Mesenchymal stem cell (in vitro differentiated cells and primary cell): ENCODE measurements around the gene CFAP161.

Source experiments
- DNase-seq: peaks from one replicate; pipeline ENCODE4 v3.0.0-alpha.2; 2013
- H2AFZ ChIP-seq: one replicate; pipeline ENCODE4 v1.6.1; 2013; ENCODE audit warnings: low read depth, mild to moderate bottlenecking, control low read depth, inconsistent platforms, low read length, moderate library complexity
- H2AK5ac ChIP-seq: 2 replicates; pipeline ENCODE4 v1.6.1; 2013; ENCODE audit warnings: low read length, moderate library complexity, mild to moderate bottlenecking, inconsistent platforms; ENCODE audit not compliant: severe bottlenecking
- H2BK120ac ChIP-seq: one replicate; pipeline ENCODE4 v1.6.1; 2013; ENCODE audit warnings: low read depth, mild to moderate bottlenecking, inconsistent platforms, low read length, moderate library complexity
- H2BK12ac ChIP-seq, 2 experiments: one replicate each; pipeline ENCODE4 v1.6.1; 2013; ENCODE audit warnings: inconsistent platforms in 2 of 2, low read length in 2 of 2, mild to moderate bottlenecking in 2 of 2, moderate library complexity in 2 of 2, control low read depth in 1 of 2
- H2BK15ac ChIP-seq: one replicate; pipeline ENCODE4 v1.6.1; 2013; ENCODE audit warnings: mild to moderate bottlenecking, low read depth, inconsistent platforms; ENCODE audit not compliant: poor library complexity, severe bottlenecking
- H2BK5ac ChIP-seq: 2 replicates; pipeline ENCODE4 v1.6.1; 2013; ENCODE audit warnings: low read depth, mild to moderate bottlenecking, low read length, control low read depth, inconsistent platforms; ENCODE audit not compliant: poor library complexity, severe bottlenecking
- H3K14ac ChIP-seq, 2 experiments: one replicate each; pipeline ENCODE4 v1.6.1; 2013; ENCODE audit warnings: inconsistent platforms in 2 of 2, low read length in 2 of 2, control low read depth in 1 of 2, mild to moderate bottlenecking in 1 of 2, moderate library complexity in 1 of 2
- H3K18ac ChIP-seq, 2 experiments: one replicate each; pipeline ENCODE4 v1.6.1; 2013; ENCODE audit warnings: inconsistent platforms in 2 of 2, low read length in 2 of 2, control low read depth in 1 of 2, low read depth in 1 of 2, mild to moderate bottlenecking in 1 of 2
- H3K23ac ChIP-seq, 2 experiments: one replicate each; pipeline ENCODE4 v1.6.1; 2013; ENCODE audit warnings: inconsistent platforms in 2 of 2, low read length in 2 of 2, mild to moderate bottlenecking in 2 of 2, moderate library complexity in 2 of 2, control low read depth in 1 of 2
- H3K27ac ChIP-seq: 2 replicates; pipeline ENCODE4 v1.5.1; 2013; ENCODE audit warnings: mild to moderate bottlenecking, moderate library complexity, low read length, control low read depth, inconsistent platforms; ENCODE audit not compliant: poor library complexity, severe bottlenecking
- H3K27me3 ChIP-seq, 2 experiments: 2 replicates each; pipeline versions ENCODE4 v1.6.1 to v1.7.0; 2013; ENCODE audit warnings: low read length in 2 of 2, mild to moderate bottlenecking in 2 of 2, moderate library complexity in 2 of 2, control low read depth in 1 of 2, inconsistent platforms in 1 of 2; ENCODE audit not compliant: control insufficient read depth in 1 of 2, insufficient read depth in 1 of 2
- H3K36me3 ChIP-seq, 2 experiments: 2 replicates each; pipeline versions ENCODE4 v1.6.1 to v1.7.0; 2013; ENCODE audit warnings: low read length in 2 of 2, control low read depth in 1 of 2, inconsistent platforms in 1 of 2, low read depth in 1 of 2, mild to moderate bottlenecking in 1 of 2; ENCODE audit not compliant: insufficient read depth in 2 of 2, control insufficient read depth in 1 of 2
- H3K4ac ChIP-seq, 2 experiments: one replicate each; pipeline ENCODE4 v1.6.1; 2013; ENCODE audit warnings: inconsistent platforms in 2 of 2, low read length in 2 of 2, mild to moderate bottlenecking in 2 of 2, moderate library complexity in 2 of 2, control low read depth in 1 of 2, low read depth in 1 of 2
- H3K4me1 ChIP-seq: 2 replicates; pipeline ENCODE4 v1.6.1; 2013; ENCODE audit warnings: low read depth, low read length, control low read depth; ENCODE audit not compliant: control insufficient read depth, insufficient read depth
- H3K4me2 ChIP-seq: 2 replicates; pipeline ENCODE4 v1.6.1; 2013; ENCODE audit warnings: low read length, mild to moderate bottlenecking, inconsistent platforms; ENCODE audit not compliant: poor library complexity, severe bottlenecking
- H3K4me3 ChIP-seq, 2 experiments: 2 replicates each; pipeline versions ENCODE4 v1.5.1 to v1.7.0; 2013; ENCODE audit warnings: low read length in 2 of 2, mild to moderate bottlenecking in 2 of 2, control low read depth in 1 of 2, low read depth in 1 of 2; ENCODE audit not compliant: insufficient read depth in 1 of 2
- H3K79me1 ChIP-seq: replicated peaks from 2 replicates; pipeline ENCODE4 v1.6.1; 2013; ENCODE audit warnings: mild to moderate bottlenecking, control low read depth, low read length, inconsistent platforms; ENCODE audit not compliant: poor library complexity, severe bottlenecking
- H3K9ac ChIP-seq: 2 replicates; pipeline ENCODE4 v1.7.0; 2013; ENCODE audit warnings: mild to moderate bottlenecking, low read length, moderate library complexity
- H3K9me3 ChIP-seq: 2 replicates; pipeline ENCODE4 v1.7.0; 2013; ENCODE audit warnings: mild to moderate bottlenecking, low read length; ENCODE audit not compliant: control insufficient read depth
- H4K8ac ChIP-seq: one replicate; pipeline ENCODE4 v1.6.1; 2013; ENCODE audit warnings: inconsistent platforms, mild to moderate bottlenecking, low read length, moderate library complexity
- H4K91ac ChIP-seq: one replicate; pipeline ENCODE4 v1.6.1; 2013; ENCODE audit warnings: mild to moderate bottlenecking, low read length, inconsistent platforms
- WGBS: methylation state at CpG from one replicate; pipeline ENCODE4 v1.1.7; 2013; ENCODE audit warnings: mixed read lengths; 5-methylcytosine and 5-hydroxymethylcytosine counted together

The CFAP161 gene

DNA sequence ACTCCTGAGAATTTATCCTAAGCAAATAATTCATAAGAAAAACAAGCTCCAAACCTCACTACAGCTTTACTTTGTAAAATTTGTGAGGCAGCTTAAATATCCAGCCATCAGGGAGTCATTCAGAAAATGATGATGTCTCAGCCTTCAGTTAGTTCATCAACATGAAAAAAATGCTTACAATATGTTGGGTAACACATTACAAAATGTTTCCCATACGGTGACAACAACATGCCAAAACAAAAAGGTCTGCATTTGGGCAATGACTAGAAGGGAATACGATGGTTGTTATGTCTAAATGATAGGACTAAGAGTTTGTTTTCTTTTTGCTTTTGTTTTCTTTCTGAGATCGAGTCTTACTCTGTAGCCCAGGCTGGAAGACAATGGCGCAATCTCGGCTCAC lies 47.0 kb upstream of the CFAP161 start:
- Histone ChIP-seq H3K27ac (no peak overlapping the region), H3K27me3 (peaks cover 0 to 7% of the 10 kb centered on the region in 2 experiments), H3K4me3 (no peak overlapping the region), H3K14ac (no peak overlapping the region), H3K4me2 (no peak overlapping the region), H3K36me3 (no peaks in the 10 kb centered on the region), H3K79me1 (no peaks in the 10 kb centered on the region), H2BK15ac (no peak overlapping the region), H3K4ac (no peak overlapping the region), H4K91ac (no peak overlapping the region), H2BK120ac (no peak overlapping the region), H3K18ac (no peak overlapping the region), H2AK5ac (no peak overlapping the region), H2AFZ (no peak overlapping the region), H3K9ac (no peak overlapping the region), H2BK12ac (no peak overlapping the region), H3K4me1 (peaks cover 3% of the 10 kb centered on the region), H2BK5ac (no peak overlapping the region), H4K8ac (no peak overlapping the region), H3K23ac (no peak overlapping the region), H3K9me3 (no peaks in the 10 kb centered on the region)
- 84% methylated on average over 5 of the region's 5 CpGs for WGBS
- no peak for DNase-seq

DNA sequence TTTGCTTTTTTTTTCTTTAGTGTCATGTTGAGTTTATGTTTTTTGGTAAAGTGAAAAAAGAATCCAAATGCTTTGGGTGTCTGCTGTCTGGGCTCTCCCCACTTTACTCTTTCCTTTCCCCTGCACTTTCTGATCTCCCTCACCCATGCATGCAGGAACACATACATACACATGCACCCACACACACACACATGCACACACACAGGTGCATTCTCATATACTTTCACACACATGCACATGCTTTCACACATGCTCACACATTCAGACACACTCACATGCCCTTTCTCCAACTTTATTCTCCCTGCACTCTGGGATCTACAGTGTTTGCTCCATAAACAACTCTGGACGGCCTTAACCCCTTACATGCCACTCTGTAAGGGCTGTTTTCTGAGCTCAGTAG lies 46.4 kb upstream of the CFAP161 start:
- Histone ChIP-seq H3K79me1 (no peaks in the 10 kb centered on the region), H2AFZ (no peak overlapping the region), H2BK5ac (no peak overlapping the region), H3K27ac (no peak overlapping the region), H4K91ac (no peak overlapping the region), H3K4me2 (no peak overlapping the region), H3K14ac (no peak overlapping the region), H3K4me1 (peaks cover 4% of the 10 kb centered on the region), H2BK120ac (no peak overlapping the region), H3K4ac (no peak overlapping the region), H3K4me3 (no peak overlapping the region), H4K8ac (no peak overlapping the region), H3K36me3 (no peaks in the 10 kb centered on the region), H2BK15ac (no peak overlapping the region), H2BK12ac (no peak overlapping the region), H3K9me3 (no peaks in the 10 kb centered on the region), H2AK5ac (no peak overlapping the region), H3K27me3 (peaks cover 0 to 7% of the 10 kb centered on the region in 2 experiments), H3K23ac (no peak overlapping the region), H3K18ac (no peak overlapping the region), H3K9ac (no peak overlapping the region)
- WGBS = 39% methylated on average over 1 of the region's 1 CpG
- no peak for DNase-seq

DNA sequence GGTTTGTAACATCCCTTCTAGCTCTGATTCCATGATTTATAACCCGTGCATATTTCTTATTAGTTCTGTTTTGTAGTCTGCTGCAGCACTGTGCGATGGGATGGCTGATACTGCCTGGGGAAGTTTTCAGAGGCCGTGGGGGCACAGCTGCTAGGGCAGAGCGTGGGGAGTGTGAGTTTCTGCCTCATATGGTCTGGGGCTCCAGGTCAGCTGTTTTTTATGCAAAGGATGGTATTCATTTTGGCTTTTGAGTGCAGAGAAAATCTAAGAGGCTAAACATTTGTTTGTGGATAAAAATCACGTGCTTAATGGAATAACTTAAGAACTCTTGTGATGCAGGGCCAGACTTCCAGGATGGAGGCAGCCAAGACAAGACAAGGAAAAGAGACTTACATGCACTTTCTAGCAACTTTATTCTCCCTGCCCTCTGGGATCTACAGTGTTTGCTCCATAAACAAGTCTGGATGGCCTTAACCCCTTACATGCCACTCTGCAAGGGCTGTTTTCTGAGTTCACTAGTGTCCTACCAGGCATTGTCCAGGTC lies 45.5 kb upstream of the CFAP161 start:
- no peaks in the 10 kb centered on the region for H3K9me3 ChIP-seq
- DNase-seq = no peak
- no peak overlapping the region for H3K14ac ChIP-seq
- H3K4me2 ChIP-seq = no peak overlapping the region
- H3K4me1 ChIP-seq = peaks cover 4% of the 10 kb centered on the region
- H2BK120ac ChIP-seq = no peak overlapping the region
- H3K18ac ChIP-seq = no peak overlapping the region
- no peak overlapping the region for H2BK5ac ChIP-seq
- H2BK12ac ChIP-seq = no peak overlapping the region
- H4K8ac ChIP-seq = no peak overlapping the region
- H3K36me3 ChIP-seq = no peaks in the 10 kb centered on the region
- no peak overlapping the region for H3K4ac ChIP-seq
- no peak overlapping the region for H2AK5ac ChIP-seq
- no peak overlapping the region for H3K23ac ChIP-seq
- H2BK15ac ChIP-seq = no peak overlapping the region
- H3K9ac ChIP-seq = no peak overlapping the region
- H2AFZ ChIP-seq = no peak overlapping the region
- WGBS = 65% methylated on average over 5 of the region's 5 CpGs
- H3K27me3 ChIP-seq = peaks cover 0 to 7% of the 10 kb centered on the region in 2 experiments
- H3K27ac ChIP-seq = no peak overlapping the region
- H3K79me1 ChIP-seq = no peaks in the 10 kb centered on the region
- no peak overlapping the region for H4K91ac ChIP-seq
- no peak overlapping the region for H3K4me3 ChIP-seq

DNA sequence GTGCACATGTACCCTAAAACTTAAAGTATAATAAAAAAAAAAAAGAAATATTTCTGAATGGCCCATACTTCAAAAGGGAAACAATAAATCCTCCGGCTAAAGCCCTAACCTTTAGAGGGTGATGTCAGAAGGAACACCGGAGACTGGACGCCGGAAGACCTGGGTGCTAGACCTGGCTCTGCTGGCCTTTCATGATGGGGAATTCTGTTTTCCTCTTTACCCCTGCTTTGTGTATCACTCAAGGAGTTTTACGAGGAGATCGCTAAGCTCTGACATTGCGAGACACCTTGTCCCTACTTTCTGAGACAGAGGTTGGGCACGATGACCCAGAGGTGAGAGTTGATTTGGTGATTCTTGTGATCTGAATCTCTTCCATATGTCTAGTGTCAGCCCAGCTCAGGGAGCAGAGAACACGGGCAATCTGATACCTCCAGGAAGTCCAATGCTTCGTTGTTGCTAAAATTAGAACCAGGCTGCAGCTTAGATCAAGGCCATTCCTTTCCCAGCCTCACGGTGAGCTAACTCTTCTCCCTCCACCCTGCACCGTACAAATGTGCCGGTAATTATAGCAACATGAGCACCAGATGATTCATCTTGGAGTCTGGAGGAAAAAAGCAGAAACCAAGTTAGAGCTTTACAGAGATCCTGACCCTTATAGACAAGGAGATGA lies 42.0 kb upstream of the CFAP161 start:
- Histone ChIP-seq H3K14ac (no peak overlapping the region), H3K27ac (no peak overlapping the region), H3K9ac (peak overlapping the region; percentile 75), H3K4ac (no peak overlapping the region), H2BK15ac (no peak overlapping the region), H4K91ac (no peak overlapping the region), H3K18ac (no peak overlapping the region), H3K79me1 (no peaks in the 10 kb centered on the region), H3K23ac (no peak overlapping the region), H3K4me1 (peaks cover 4% of the 10 kb centered on the region), H4K8ac (no peak overlapping the region), H2AK5ac (no peak overlapping the region), H2BK12ac (no peak overlapping the region), H3K4me2 (no peak overlapping the region), H3K9me3 (no peaks in the 10 kb centered on the region), H3K36me3 (no peaks in the 10 kb centered on the region), H3K4me3 (peak overlapping the region in 1 of 2 experiments; percentile 43), H2AFZ (no peak overlapping the region), H2BK5ac (no peak overlapping the region), H3K27me3 (peaks cover 0 to 11% of the 10 kb centered on the region in 2 experiments), H2BK120ac (no peak overlapping the region)
- peak; percentile 57 for DNase-seq
- 47% methylated on average over 13 of the region's 13 CpGs for WGBS
